SKM-1 (cell line): ENCODE results near the gene CDK5RAP2.
"Not testable (repeated sequence)": the region's sequence is repeated elsewhere in the genome, so short reads cannot be mapped to it uniquely, and the experiment has no call there.

Source experiments
- DNase-seq: peaks from one replicate; lab custom pipeline; 2025; ENCODE audit not compliant: unreplicated experiment; lab: John Stamatoyannopoulos, UW

Gene CDK5RAP2

GRCh38 chr9:120545701-120546550 is 34.0 kb downstream of the CDK5RAP2 start:
- no peak for DNase-seq

GRCh38 chr9:120544441-120544840 is 35.5 kb downstream of the CDK5RAP2 start:
- no peak for DNase-seq

- no peak for DNase-seq
Measured at GRCh38 chr9:120542701-120543490, 37.1 kb downstream of the CDK5RAP2 start.

- no peak for DNase-seq
Measured at GRCh38 chr9:120541921-120542320, 38.0 kb downstream of the CDK5RAP2 start.

- DNase-seq = no peak
Measured at GRCh38 chr9:120539951-120540350, 40.0 kb downstream of the CDK5RAP2 start.

GRCh38 chr9:120538339-120538738 is 41.6 kb downstream of the CDK5RAP2 start:
- DNase-seq = no peak

- no peak for DNase-seq
Measured at GRCh38 chr9:120536949-120537640, 42.9 kb downstream of the CDK5RAP2 start.

- no peak for DNase-seq
Measured at GRCh38 chr9:120536094-120536493, 43.9 kb downstream of the CDK5RAP2 start.

GRCh38 chr9:120534266-120534665 is 45.7 kb downstream of the CDK5RAP2 start:
- no peak for DNase-seq

GRCh38 chr9:120532891-120533290 is 47.1 kb downstream of the CDK5RAP2 start:
- DNase-seq = no peak

GRCh38 chr9:120532475-120532874 is 47.5 kb downstream of the CDK5RAP2 start:
- no peak for DNase-seq

- no peak for DNase-seq
Measured at GRCh38 chr9:120531683-120532300, 48.2 kb downstream of the CDK5RAP2 start.

- DNase-seq = not testable (repeated sequence)
Measured at GRCh38 chr9:120530220-120530832, 49.6 kb downstream of the CDK5RAP2 start.

- no peak for DNase-seq
Measured at GRCh38 chr9:120528829-120529228, 51.1 kb downstream of the CDK5RAP2 start.

GRCh38 chr9:120528327-120528726 is 51.6 kb downstream of the CDK5RAP2 start:
- DNase-seq = no peak

GRCh38 chr9:120526534-120526933 is 53.4 kb downstream of the CDK5RAP2 start:
- no peak for DNase-seq

- no peak for DNase-seq
Measured at GRCh38 chr9:120524863-120525262, 55.1 kb downstream of the CDK5RAP2 start.

- no peak for DNase-seq
Measured at GRCh38 chr9:120524038-120524437, 55.9 kb downstream of the CDK5RAP2 start.

GRCh38 chr9:120522558-120522957 is 57.4 kb downstream of the CDK5RAP2 start:
- DNase-seq = no peak

- DNase-seq = no peak
Measured at GRCh38 chr9:120522032-120522431, 57.9 kb downstream of the CDK5RAP2 start.

- DNase-seq = no peak
Measured at GRCh38 chr9:120521101-120521500, 58.9 kb downstream of the CDK5RAP2 start.
